Activated CD8-positive, alpha-beta memory T cell treated with anti-CD3 and anti-CD28 coated beads, Interleukin-2, amount 50 U/mL, for 48 hours (primary cell): ENCODE measurements around the gene GAS2L3.

Experiments used
- DNase-seq: peaks from one replicate; pipeline ENCODE4 v3.0.0-alpha.2; 2020

GAS2L3 gene

GRCh38 chr12:100668945-100669536 lies 95.6 kb downstream of the GAS2L3 start:
- DNase-seq, result peak; percentile 84

- DNase-seq, result no peak
Measured at GRCh38 chr12:100669922-100670321, 96.4 kb downstream of the GAS2L3 start.

- DNase-seq, result no peak
Measured at GRCh38 chr12:100671396-100672074, 98.1 kb downstream of the GAS2L3 start.

GRCh38 chr12:100672075-100672592 lies 98.7 kb downstream of the GAS2L3 start:
- peak; percentile 69 for DNase-seq

GRCh38 chr12:100674036-100674888 lies 100.8 kb downstream of the GAS2L3 start:
- no peak for DNase-seq
